GM20431 (cell line): Measurements from ENCODE around the gene TSC22D1.

ENCODE experiments used
- in situ Hi-C: fragments of 300-500 bp; cut with MseI, MboI; formaldehyde crosslinking; loops from one replicate; pipeline ENCODE4 v1.15.0; 2020; ENCODE audit warnings: low sequenced_read_pairs; ENCODE audit not compliant: unreplicated experiment

Gene TSC22D1

DNA sequence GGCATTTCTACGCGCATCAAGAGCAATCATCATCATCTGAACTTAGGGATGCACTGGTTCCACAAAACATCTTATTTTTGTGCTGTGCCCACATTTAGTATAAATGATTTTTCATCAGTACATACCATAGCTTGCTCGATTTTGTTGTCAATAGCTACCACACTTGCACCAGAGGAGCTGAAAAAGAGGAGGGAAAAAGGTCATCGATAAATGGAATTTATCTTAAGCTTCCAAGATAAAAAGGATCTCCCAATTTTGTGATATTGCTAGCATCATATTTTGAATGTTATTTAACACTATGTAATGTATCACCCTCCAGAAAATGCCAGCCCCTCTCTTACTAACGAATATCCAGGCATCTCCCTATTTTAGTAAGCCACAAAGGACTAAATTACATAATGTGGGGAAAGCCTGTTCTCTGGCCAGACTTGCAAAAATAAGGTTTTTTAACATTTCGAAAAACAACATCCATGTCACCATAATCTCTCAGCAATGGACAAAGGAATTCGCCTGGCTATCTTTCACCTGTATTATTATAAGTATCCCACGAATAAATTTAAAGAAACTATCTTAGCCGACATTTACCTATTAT, 140.1 kb downstream of the TSC22D1 start:
- in situ Hi-C loops, result loop anchor here (25.0 kb wide), 1 partner anchor 374 kb away; no protein-coding TSS in a partner anchor

GRCh38 chr13:44435142-44435918, 140.8 kb downstream of the TSC22D1 start:
- in situ Hi-C loops, result loop anchor here (25.0 kb wide), 1 partner anchor 373 kb away; no protein-coding TSS in a partner anchor

DNA sequence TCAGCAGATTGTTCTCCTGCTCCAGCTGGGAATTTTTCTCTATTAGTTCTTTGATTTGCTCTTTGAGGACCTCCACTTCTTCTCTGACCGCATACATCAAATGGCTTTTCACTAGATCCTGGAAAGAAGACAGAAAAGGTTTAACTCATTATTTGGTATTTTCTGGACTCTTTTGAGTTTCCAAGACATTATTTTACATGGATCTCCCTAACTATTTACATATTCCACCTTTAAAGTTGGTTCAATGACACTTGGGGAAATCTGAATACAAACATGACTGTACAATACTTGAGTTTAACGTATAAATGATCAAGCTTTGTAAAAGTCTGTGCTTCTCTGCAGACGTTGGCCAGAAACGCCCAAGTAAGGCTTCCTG, 141.4 kb downstream of the TSC22D1 start:
- in situ Hi-C loops, result loop anchor here (25.0 kb wide), 1 partner anchor 372 kb away; no protein-coding TSS in a partner anchor

DNA sequence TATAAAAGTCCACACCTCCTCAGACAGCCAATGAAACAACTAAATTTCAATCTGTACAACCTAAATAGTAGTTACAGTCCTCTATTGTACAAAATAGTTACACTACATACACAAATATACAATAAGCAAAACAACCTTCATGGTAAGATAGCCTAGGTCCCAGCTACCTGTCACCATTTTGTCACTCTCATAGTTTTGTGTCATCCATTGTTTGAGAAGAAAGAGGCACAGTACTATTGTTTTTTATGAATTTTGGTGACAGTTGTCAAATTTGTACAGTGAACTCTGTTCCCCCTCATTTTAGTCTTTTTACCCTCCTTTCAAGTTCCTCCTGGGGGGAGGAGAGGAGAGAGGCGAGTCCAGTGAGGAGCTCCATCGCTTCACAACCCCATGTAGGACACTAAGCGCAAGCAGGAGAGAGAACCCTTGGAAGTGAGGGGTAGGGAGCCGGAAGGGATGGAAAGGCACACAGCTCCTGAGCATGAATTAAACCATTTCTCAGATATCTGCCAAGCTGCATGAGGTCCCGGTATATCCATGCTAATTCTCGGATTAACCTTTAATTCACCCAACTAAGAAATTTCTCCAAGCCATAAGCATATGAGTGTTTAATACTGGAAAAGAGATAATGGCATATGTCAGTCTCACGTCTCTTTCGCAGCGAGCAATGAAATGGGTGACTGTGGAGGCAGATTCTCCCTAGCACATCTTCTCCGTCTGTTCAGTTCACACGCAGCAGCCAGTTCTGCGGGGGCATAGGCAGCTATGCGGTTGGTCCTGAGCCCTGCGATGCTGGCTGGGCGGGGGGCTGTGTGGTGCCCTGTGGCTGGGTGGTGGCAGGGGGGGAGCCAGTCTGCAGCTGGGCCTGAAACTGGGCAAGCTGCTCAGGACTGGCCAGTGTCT, 142.0 kb downstream of the TSC22D1 start:
- in situ Hi-C loops, result loop anchor here (25.0 kb wide), 1 partner anchor 372 kb away; no protein-coding TSS in a partner anchor

- in situ Hi-C loops, result loop anchor here (25.0 kb wide), 1 partner anchor 370 kb away; no protein-coding TSS in a partner anchor
Observed at GRCh38 chr13:44432650-44433049, 143.5 kb downstream of the TSC22D1 start.

DNA sequence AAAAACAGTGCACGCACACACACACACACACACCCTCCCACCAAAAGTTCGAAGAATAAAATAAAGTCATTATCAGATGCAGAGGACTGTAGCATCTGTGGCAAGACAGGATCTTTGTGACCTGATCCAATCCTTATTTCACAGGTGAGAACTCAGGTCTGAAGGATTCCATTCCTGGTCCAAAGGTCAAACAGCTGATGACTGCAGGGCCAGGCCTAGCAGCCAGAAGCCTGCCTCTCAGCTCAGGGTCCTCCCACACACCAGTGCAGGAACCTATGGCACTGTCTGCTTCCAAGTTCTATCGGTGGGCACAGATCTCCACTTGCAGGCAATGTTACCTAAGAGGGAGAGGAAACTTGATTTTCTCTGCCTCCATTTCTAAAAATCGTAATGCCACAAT, 145.0 kb downstream of the TSC22D1 start:
- in situ Hi-C loops, result loop anchor here (25.0 kb wide), 1 partner anchor 369 kb away; no protein-coding TSS in a partner anchor

- in situ Hi-C loops, result loop anchor here (25.0 kb wide), 1 partner anchor 367 kb away; no protein-coding TSS in a partner anchor
Observed at GRCh38 chr13:44429311-44429710, 146.8 kb downstream of the TSC22D1 start.

DNA sequence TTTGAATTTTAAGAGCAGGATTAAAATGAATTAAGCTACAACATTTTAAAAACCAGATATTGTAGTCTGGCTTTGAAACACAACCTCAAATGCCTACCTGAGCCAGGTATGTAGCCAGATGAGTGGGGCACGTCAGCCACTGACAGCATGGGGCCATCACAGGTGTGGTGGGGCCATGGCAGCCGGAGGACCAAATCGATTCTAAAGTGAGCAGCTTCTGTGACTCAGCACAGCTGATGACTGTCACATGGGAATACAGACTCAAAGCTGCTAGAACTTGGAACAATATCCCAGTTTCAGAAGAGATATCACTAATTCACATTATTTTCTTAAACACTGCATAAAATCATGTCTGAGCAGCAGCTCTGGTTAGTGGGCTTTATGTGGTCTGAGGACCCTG, 149.7 kb downstream of the TSC22D1 start:
- in situ Hi-C loops, result loop anchor here (25.0 kb wide), 1 partner anchor 364 kb away; no protein-coding TSS in a partner anchor

DNA sequence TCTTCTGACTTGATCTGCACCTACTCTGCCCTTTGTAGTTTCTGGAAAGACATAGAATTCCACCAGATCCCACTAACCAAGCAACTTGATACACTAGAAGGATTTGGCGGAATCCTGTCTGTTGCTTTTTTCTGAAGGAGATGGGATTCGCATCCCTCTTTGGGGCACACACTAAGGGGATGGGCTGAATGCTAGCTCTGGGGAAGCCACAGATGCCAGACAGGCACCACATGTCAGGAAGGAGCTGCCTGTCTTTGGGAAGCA, 150.4 kb downstream of the TSC22D1 start:
- in situ Hi-C loops, result loop anchor here (25.0 kb wide), 1 partner anchor 363 kb away; no protein-coding TSS in a partner anchor

DNA sequence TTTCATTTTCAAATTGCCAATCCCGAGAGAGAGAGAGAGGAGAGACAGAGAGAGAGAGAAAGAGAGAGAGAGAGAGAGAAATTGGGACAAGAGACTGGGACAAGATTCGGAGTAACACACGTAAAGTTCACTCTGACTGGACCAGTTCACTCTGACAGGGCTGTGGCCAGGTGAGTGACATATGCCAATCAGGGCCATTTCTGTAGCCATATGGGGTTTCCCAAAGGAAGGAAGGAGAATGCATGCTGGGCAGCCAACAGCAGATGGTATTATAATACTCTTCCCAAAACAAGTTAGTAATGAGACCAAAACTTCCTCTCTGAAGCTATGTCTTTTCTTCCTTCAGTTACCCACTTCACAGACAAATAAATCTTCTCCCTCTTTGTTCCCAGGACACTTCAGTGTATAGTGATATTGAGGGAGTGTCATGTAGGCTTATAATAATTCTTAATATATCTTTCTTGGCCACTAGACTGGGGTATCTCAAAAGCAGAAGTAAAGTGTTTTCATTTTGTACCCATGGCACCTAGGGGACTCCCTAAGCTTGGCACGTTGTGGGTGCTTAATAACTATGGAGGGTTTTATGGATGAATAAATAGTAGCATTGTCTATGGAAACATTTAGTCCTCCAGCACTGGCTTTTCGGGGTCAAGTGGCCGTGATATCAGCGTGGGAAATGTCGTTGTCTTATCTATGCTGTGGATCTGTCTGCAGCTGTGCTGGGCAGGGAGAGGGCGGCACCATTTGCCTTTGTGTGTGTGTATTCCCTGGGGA, 150.9 kb downstream of the TSC22D1 start:
- in situ Hi-C loops, result loop anchor here (25.0 kb wide), 1 partner anchor 363 kb away; no protein-coding TSS in a partner anchor

DNA sequence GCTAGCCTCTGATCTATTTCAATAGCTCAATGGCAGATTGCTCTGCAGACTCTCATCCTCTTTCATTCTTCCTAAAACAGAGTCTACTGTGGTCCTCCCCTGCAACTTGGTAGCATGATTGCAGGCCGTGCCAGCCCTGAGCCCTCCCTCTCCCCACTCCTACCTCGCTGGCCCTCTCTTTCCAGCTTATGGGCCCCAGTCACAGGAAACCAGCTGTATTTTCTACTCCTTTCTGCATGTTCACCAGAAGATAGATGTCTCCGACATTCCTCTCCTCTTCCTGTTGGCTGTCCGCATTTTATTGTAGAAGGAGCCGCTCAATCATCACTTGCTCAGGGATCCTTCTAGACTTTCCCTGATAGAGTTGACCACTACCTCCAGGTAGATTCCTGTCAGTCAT, 152.3 kb downstream of the TSC22D1 start:
- in situ Hi-C loops, result no loop called here

DNA sequence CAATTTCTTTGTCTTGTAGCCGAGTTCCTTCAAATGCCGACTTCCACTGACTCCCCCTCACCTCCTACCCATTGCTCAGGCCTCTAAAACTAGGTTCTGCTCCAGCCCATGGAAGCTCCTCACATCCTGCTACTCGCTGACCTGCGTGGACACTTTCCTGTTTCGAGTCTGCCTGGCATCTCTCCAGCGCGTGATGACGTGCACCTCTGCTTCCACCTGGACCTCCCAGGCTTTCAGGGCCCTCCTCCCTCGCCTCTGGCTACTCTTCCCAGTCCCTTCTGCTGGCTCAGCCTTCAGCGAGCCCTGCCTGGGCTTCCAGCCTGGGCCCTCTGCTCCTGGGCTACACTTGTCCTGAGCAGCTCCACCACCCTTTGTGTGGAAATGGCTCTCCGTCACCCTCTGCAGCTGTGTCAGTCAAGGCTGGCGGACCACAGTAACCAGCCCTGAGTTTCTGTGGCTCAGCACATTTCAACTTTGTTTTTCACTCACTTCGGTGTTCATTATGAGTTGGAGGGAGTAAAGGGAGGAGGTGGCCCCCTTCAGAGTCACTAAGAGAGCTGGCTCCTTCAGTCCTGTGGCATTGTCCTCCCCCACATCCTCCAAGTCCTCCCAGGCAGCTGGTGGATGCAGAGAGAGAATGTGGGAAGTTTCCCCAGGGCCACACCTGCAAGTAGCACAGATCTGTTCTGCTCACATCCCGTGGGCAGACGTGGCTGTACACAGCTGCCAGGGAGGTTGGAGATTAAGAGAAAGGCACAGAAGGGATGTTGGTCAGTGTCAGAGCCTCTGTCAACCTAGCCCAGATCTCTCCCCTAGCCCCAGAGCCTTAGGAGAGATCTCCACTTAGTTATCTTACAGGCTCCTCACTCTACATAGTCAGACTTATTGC, 153.1 kb downstream of the TSC22D1 start:
- in situ Hi-C loops, result no loop called here

DNA sequence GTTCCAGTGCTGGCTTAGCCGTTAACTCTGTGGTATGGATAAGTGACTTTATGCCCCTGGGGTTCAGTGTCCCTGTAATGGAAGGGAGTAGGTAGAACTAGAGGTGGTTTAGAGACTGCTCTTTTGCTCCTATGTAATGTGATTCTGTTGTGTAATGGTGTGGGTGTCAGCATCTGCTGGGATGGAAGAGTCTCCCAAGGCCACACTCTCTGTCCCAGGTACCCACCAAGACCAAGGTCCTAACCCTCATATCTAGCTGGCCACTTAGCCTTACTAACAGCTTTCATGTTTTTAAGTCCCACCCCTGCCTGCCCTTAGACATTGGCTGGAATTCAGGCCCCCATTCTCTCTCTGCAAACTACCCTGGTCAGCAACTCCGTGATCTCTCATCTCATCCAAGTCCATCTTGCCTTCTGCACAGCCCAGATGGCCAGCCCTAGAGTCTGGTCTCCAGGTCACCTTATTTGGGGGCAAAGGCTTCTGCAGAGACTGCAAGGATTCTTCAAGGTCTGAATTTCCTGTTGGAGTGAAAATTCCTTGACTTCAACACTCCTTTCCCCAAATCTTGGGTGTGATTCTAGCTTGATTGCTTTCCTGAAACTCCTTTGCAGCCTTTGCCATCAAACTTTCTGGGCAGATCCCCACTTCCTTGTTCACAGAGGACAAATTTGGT, 154.1 kb downstream of the TSC22D1 start:
- in situ Hi-C loops, result no loop called here

- in situ Hi-C loops, result no loop called here
Observed at GRCh38 chr13:44420376-44421220, 155.5 kb downstream of the TSC22D1 start.

GRCh38 chr13:44417876-44418275, 158.3 kb downstream of the TSC22D1 start:
- in situ Hi-C loops, result no loop called here

DNA sequence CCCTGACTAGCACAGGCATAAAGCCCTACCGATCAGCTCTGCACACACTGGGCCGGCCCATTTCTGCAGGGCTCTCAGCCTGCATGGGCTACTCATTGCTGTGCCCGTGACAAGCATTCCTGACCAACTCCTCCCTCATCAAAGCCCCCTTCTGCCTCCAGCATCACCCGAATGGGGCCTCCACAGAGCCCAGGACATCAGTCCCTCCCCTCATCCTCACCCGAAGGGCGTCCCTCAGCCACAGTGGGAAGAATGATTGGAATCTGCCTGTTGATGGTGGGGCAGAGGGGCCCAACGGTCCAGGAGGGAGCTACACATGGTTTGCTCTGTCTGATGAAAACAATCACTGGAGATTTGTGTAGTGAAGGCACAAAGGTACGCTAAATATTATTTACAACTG, 158.7 kb downstream of the TSC22D1 start:
- in situ Hi-C loops, result no loop called here

DNA sequence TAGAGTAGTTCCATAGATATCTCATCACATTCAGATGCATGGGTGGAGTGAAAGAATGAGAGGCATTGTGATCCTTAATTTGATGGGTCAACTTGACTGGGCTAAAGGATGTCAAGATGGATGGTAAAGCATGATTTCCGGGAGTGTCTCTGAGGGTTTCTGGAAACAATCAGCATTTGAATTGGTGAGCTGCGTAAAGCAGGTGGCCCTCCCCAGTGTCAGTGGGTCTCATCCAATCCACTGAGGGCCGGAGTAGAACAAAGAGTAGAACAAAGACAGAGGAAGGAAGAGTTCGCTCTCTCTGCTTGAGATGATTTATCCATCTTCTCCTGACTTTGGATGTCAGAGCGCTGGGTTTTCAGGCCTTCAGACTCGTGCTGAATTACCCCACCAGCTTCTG, 159.4 kb downstream of the TSC22D1 start:
- in situ Hi-C loops, result no loop called here
